NT2/D1 (cell line): ENCODE data around the gene OLIG1.

ENCODE experiments used
- DNase-seq: peaks from one replicate; pipeline ENCODE4 v3.0.0-alpha.2; 2011; ENCODE audit warnings: low read depth, low spot score
- H3K27me3 ChIP-seq: 2 replicates; pipeline ENCODE4 v1.6.0; 2011; ENCODE audit warnings: mild to moderate bottlenecking; ENCODE audit not compliant: insufficient read length, insufficient read depth
- H3K36me3 ChIP-seq: 2 replicates; pipeline ENCODE4 v1.6.1; 2011; ENCODE audit warnings: mild to moderate bottlenecking, low read length, mixed read lengths; ENCODE audit not compliant: insufficient read depth, insufficient read length
- H3K4me1 ChIP-seq: 2 replicates; pipeline ENCODE4 v1.5.1; 2011; ENCODE audit not compliant: insufficient read depth, insufficient read length
- H3K4me3 ChIP-seq: 2 replicates; pipeline ENCODE4 v1.5.1; 2011; ENCODE audit warnings: low read depth; ENCODE audit not compliant: insufficient read length
- H3K9ac ChIP-seq: 2 replicates; pipeline ENCODE4 v1.6.0; 2011; ENCODE audit warnings: low read depth; ENCODE audit not compliant: insufficient read length
- H3K9me3 ChIP-seq: 2 replicates; pipeline ENCODE4 v1.5.1; 2011; ENCODE audit warnings: mild to moderate bottlenecking, low read length; ENCODE audit not compliant: insufficient read depth
- SUZ12 ChIP-seq: IDR thresholded peaks from 2 replicates; pipeline ENCODE4 v1.6.1; 2011; ENCODE audit not compliant: insufficient read length, insufficient read depth; ENCODE audit errors: extremely low read depth
- YY1 ChIP-seq: IDR thresholded peaks from 2 replicates; pipeline ENCODE4 v1.6.1; 2011; ENCODE audit not compliant: insufficient read length, insufficient read depth
- ZNF274 ChIP-seq: IDR thresholded peaks from 2 replicates; pipeline ENCODE4 v1.6.1; 2011; ENCODE audit warnings: mild to moderate bottlenecking, low read depth, low read length

Gene OLIG1

GRCh38 chr21:33033094-33033951 is 36.6 kb upstream of the OLIG1 start:
- Histone ChIP-seq H3K9ac (no peak overlapping the region), H3K4me3 (no peak overlapping the region), H3K4me1 (peaks cover 17% of the 10 kb centered on the region), H3K27me3 (peaks cover 33% of the 10 kb centered on the region), H3K36me3 (no peaks in the 10 kb centered on the region), H3K9me3 (no peaks in the 10 kb centered on the region)
- no peak for DNase-seq
- TF ChIP-seq YY1 (no peak), SUZ12 (no peak)

GRCh38 chr21:33033961-33034413 is 36.0 kb upstream of the OLIG1 start:
- H3K9ac ChIP-seq: no peak overlapping the region
- H3K9me3 ChIP-seq: no peaks in the 10 kb centered on the region
- no peak for DNase-seq
- TF ChIP-seq SUZ12 (no peak), YY1 (no peak), ZNF274 (no peak)
- H3K4me3 ChIP-seq: no peak overlapping the region
- peaks cover 26% of the 10 kb centered on the region for H3K27me3 ChIP-seq
- no peaks in the 10 kb centered on the region for H3K36me3 ChIP-seq
- H3K4me1 ChIP-seq: peaks cover 17% of the 10 kb centered on the region

DNA sequence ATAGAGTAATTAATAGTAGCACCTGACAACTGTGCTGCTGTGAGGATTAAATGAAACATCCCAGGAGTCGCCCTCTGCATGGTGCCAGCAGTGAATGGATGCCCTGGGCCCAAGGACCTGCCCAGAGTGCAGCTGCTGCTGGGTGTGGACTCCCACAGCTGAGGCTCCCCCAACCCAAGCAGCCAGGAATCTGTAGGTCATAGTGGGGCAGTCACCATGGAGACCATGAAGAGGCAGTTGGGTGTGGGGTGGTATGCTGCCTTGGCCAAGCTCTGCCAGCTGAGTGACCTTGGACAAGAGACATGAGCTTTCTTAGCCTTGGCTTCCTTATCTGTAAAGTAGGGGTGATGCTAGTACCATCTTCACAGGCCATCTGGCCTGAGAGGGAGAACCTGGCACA is 34.8 kb upstream of the OLIG1 start:
- Histone ChIP-seq H3K27me3 (peaks cover 15% of the 10 kb centered on the region), H3K36me3 (no peaks in the 10 kb centered on the region)
- no peak for TF ChIP-seq YY1
- no peak for TF ChIP-seq SUZ12

DNA sequence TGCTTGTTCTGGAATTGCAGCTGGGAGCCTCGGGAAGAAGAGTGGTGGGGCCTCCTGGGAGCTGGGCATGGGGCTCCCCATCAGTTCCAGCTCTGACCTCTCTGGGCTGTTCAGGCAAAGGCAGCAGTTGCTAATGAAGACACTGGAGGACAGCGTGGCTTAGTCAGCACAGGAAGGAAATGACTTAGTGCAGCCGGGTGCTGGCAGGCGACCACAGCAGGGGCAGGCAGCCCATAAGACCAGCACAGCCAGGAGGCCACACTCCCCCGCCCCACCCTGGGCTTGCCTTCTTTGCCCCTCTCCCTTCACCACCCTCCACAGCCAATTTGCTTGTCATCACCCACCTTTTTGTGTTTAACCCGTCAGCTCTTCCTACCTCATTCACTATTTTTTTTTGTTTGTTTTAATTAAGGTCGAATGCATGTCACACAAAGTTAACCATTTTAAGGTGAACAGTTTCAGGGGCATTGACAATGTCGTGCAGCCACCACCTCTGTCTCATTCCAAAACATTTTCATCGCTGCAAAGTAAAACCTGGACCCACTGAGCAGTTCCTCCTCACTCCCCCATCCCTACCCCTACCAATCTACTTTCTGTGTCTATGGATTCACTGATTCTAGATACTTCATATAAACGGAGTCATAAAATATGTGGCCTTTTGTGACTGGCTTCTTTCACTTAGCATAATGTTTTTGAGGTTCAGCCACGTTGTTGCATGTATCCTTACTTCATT is 33.3 kb upstream of the OLIG1 start:
- Histone ChIP-seq H3K27me3 (peaks cover under 1% of the 10 kb centered on the region), H3K9ac (no peak overlapping the region), H3K4me1 (peaks cover 10% of the 10 kb centered on the region), H3K9me3 (no peaks in the 10 kb centered on the region), H3K36me3 (no peaks in the 10 kb centered on the region), H3K4me3 (no peak overlapping the region)
- TF ChIP-seq ZNF274 (no peak), YY1 (no peak), SUZ12 (no peak)
- DNase-seq: no peak

More for the DNA sequence above, 34.8 kb upstream of the OLIG1 start:
- no peak overlapping the region for H3K9ac ChIP-seq
- H3K4me1 ChIP-seq: peaks cover 17% of the 10 kb centered on the region
- no peak overlapping the region for H3K4me3 ChIP-seq
- no peaks in the 10 kb centered on the region for H3K9me3 ChIP-seq
- no peak for DNase-seq

- no peaks in the 10 kb centered on the region for H3K9me3 ChIP-seq
- no peaks in the 10 kb centered on the region for H3K36me3 ChIP-seq
- DNase-seq: no peak
- H3K27me3 ChIP-seq: no peaks in the 10 kb centered on the region
- no peak overlapping the region for H3K9ac ChIP-seq
- H3K4me3 ChIP-seq: no peak overlapping the region
- peaks cover 10% of the 10 kb centered on the region for H3K4me1 ChIP-seq
- TF ChIP-seq ZNF274 (no peak), SUZ12 (no peak), YY1 (no peak)
These were observed 32.4 kb upstream of the OLIG1 start for GRCh38 chr21:33037501-33037900.

GRCh38 chr21:33039536-33039935 is 30.4 kb upstream of the OLIG1 start:
- Histone ChIP-seq H3K27me3 (no peaks in the 10 kb centered on the region), H3K4me1 (peaks cover 10% of the 10 kb centered on the region), H3K9ac (no peak overlapping the region), H3K9me3 (no peaks in the 10 kb centered on the region), H3K36me3 (no peaks in the 10 kb centered on the region), H3K4me3 (no peak overlapping the region)
- no peak for DNase-seq
- TF ChIP-seq SUZ12: no peak
- TF ChIP-seq YY1: no peak
- no peak for TF ChIP-seq ZNF274

DNA sequence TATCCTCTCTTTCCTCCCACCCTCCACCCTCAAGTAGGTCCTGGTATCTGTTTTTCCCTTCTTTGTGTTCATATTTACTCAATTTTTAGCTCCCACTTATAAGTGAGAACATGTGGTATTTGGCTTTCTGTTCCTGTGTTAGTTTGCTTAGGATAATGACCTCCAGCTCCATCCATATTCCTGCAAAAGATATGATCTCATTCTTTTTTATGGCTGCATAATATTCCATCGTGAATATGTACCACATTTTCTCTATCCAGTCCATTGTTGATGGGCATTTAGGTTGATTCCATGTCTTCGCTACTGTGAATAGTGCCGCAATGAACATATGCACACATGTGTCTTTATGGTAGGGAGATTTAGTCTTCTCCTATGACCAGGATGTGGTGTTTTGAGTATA is 29.7 kb upstream of the OLIG1 start:
- H3K36me3 ChIP-seq: no peaks in the 10 kb centered on the region
- no peaks in the 10 kb centered on the region for H3K27me3 ChIP-seq
- no peak overlapping the region for H3K4me3 ChIP-seq
- H3K4me1 ChIP-seq: peaks cover 8% of the 10 kb centered on the region
- DNase-seq: no peak
- no peak for TF ChIP-seq SUZ12
- no peak for TF ChIP-seq ZNF274
- TF ChIP-seq YY1: no peak
- H3K9me3 ChIP-seq: no peaks in the 10 kb centered on the region
- H3K9ac ChIP-seq: no peak overlapping the region
